OCI-LY3 (cell line): ENCODE results near the gene TMEM140.

Experiments used
- CTCF ChIP-seq: fragments of 200-600, 300-600 bp; sonication (generic); IDR thresholded peaks from 2 replicates; pipeline ENCODE4 v1.5.1; 2014; ENCODE audit warnings: antibody characterized with exemption, low read length, low read depth
- EZH2phosphoT487 ChIP-seq: fragments of 200-600 bp; shearing (Covaris generic); IDR thresholded peaks from 2 replicates; pipeline ENCODE4 v1.6.1; 2018; ENCODE audit warnings: antibody characterized with exemption, mixed run types, low read depth

GRCh38 chr7:135189961-135190360, 42.1 kb downstream of the TMEM140 start:
- TF ChIP-seq CTCF (no peak), EZH2phosphoT487 (no peak)
